Measurements from ENCODE around the gene ZNF526. TPM values are rescaled to one million over a fixed set of nuclear protein-coding genes. Genes with fewer than 3 reads are reported as not detected.
"Not testable (repeated sequence)": the region's sequence is repeated elsewhere in the genome, so short reads cannot be mapped to it uniquely, and the experiment has no call there.

The ZNF526 gene
- total RNA-seq, 1 donor from 2014 or later, result 7.8 TPM

GRCh38 chr19:42261763-42262162 is 41.7 kb downstream of the ZNF526 start:
- no peak overlapping the region for H3K9ac ChIP-seq (ENCODE audit: low read depth in 1 of 3, low read length in 3 of 3)
- no peaks in the 10 kb centered on the region for H3K9me3 ChIP-seq (ENCODE audit: control insufficient read depth in 3 of 3, low read length in 3 of 3)
- no peaks in the 10 kb centered on the region for H3K36me3 ChIP-seq (ENCODE audit: control insufficient read depth in 3 of 3, insufficient read depth in 3 of 3, low read length in 3 of 3)
- peaks cover 0 to 4% (median 2%) of the 10 kb centered on the region in 3 donors for H3K27me3 ChIP-seq (ENCODE audit: control insufficient read depth in 3 of 3, insufficient read depth in 3 of 3, low read length in 3 of 3)
- H3K4me1 ChIP-seq (ENCODE audit: control insufficient read depth in 3 of 3, insufficient read depth in 3 of 3, low read length in 3 of 3), result no peaks in the 10 kb centered on the region
- no peak overlapping the region for H3K4me3 ChIP-seq (ENCODE audit: low read length in 3 of 3)
- H3K27ac ChIP-seq (ENCODE audit: low read depth, low read length), result no peak overlapping the region

- H3K27me3 ChIP-seq (ENCODE audit: control insufficient read depth in 3 of 3, insufficient read depth in 3 of 3, low read length in 3 of 3); H3K9me3 ChIP-seq (ENCODE audit: control insufficient read depth in 3 of 3, low read length in 3 of 3); H3K27ac ChIP-seq (ENCODE audit: low read depth, low read length); H3K9ac ChIP-seq (ENCODE audit: low read depth in 1 of 3, low read length in 3 of 3); H3K36me3 ChIP-seq (ENCODE audit: control insufficient read depth in 3 of 3, insufficient read depth in 3 of 3, low read length in 3 of 3); H3K4me3 ChIP-seq (ENCODE audit: low read length in 3 of 3): not testable (repeated sequence)
- peaks cover 21 to 23% (median 23%) of the 10 kb centered on the region in 3 donors for H3K4me1 ChIP-seq (ENCODE audit: control insufficient read depth in 3 of 3, insufficient read depth in 3 of 3, low read length in 3 of 3)
Measured at GRCh38 chr19:42266105-42266504, 46.0 kb downstream of the ZNF526 start.

GRCh38 chr19:42266928-42267603 is 47.0 kb downstream of the ZNF526 start:
- not testable (repeated sequence) for H3K36me3 ChIP-seq (ENCODE audit: control insufficient read depth in 3 of 3, insufficient read depth in 3 of 3, low read length in 3 of 3); H3K9me3 ChIP-seq (ENCODE audit: control insufficient read depth in 3 of 3, low read length in 3 of 3); H3K27me3 ChIP-seq (ENCODE audit: control insufficient read depth in 3 of 3, insufficient read depth in 3 of 3, low read length in 3 of 3); H3K4me3 ChIP-seq (ENCODE audit: low read length in 3 of 3)
- Histone ChIP-seq H3K9ac (ENCODE audit: low read depth in 1 of 3, low read length in 3 of 3) (peak overlapping the region in 1 of 3 donors; percentile 96), H3K27ac (ENCODE audit: low read depth, low read length) (peak overlapping the region; percentile 99), H3K4me1 (ENCODE audit: control insufficient read depth in 3 of 3, insufficient read depth in 3 of 3, low read length in 3 of 3) (peaks cover 29 to 33% (median 31%) of the 10 kb centered on the region in 3 donors)

GRCh38 chr19:42267644-42268141 is 47.6 kb downstream of the ZNF526 start:
- H3K9me3 ChIP-seq (ENCODE audit: control insufficient read depth in 3 of 3, low read length in 3 of 3), result no peaks in the 10 kb centered on the region
- H3K4me1 ChIP-seq (ENCODE audit: control insufficient read depth in 3 of 3, insufficient read depth in 3 of 3, low read length in 3 of 3), result peaks cover 29 to 38% (median 36%) of the 10 kb centered on the region in 3 donors
- H3K9ac ChIP-seq (ENCODE audit: low read depth in 1 of 3, low read length in 3 of 3), result peak overlapping the region; percentile 83 to 99 (median 96)
- H3K27me3 ChIP-seq (ENCODE audit: control insufficient read depth in 3 of 3, insufficient read depth in 3 of 3, low read length in 3 of 3), result no peaks in the 10 kb centered on the region
- peak overlapping the region; percentile 99 for H3K27ac ChIP-seq (ENCODE audit: low read depth, low read length)
- H3K36me3 ChIP-seq (ENCODE audit: control insufficient read depth in 3 of 3, insufficient read depth in 3 of 3, low read length in 3 of 3), result peaks cover 4 to 12% (median 4%) of the 10 kb centered on the region in 3 donors
- peak overlapping the region; percentile 71 to 87 (median 87) for H3K4me3 ChIP-seq (ENCODE audit: low read length in 3 of 3)

- peak overlapping the region; percentile 94 to 99 (median 98) for H3K9ac ChIP-seq (ENCODE audit: low read depth in 1 of 3, low read length in 3 of 3)
Measured at GRCh38 chr19:42268142-42268703, 48.1 kb downstream of the ZNF526 start.

GRCh38 chr19:42268704-42269477 is 48.8 kb downstream of the ZNF526 start, which contains the start of gene CIC:
CIC (plus strand) TSS chr19:42269252; CDS start chr19:42271784, 2,532 bp downstream.
- H3K4me3 ChIP-seq (ENCODE audit: low read length in 3 of 3), result peak within 1 kb of the TSS; percentile 82 to 93 (median 91)

More at GRCh38 chr19:42268142-42268703, 48.1 kb downstream of the ZNF526 start:
- H3K27ac ChIP-seq (ENCODE audit: low read depth, low read length), result peak overlapping the region; percentile 99
- peaks cover 29 to 40% (median 38%) of the 10 kb centered on the region in 3 donors for H3K4me1 ChIP-seq (ENCODE audit: control insufficient read depth in 3 of 3, insufficient read depth in 3 of 3, low read length in 3 of 3)
- H3K36me3 ChIP-seq (ENCODE audit: control insufficient read depth in 3 of 3, insufficient read depth in 3 of 3, low read length in 3 of 3), result peaks cover 4 to 17% (median 7%) of the 10 kb centered on the region in 3 donors
- H3K9me3 ChIP-seq (ENCODE audit: control insufficient read depth in 3 of 3, low read length in 3 of 3), result no peaks in the 10 kb centered on the region
- H3K4me3 ChIP-seq (ENCODE audit: low read length in 3 of 3), result peak overlapping the region; percentile 82 to 93 (median 91)
- no peaks in the 10 kb centered on the region for H3K27me3 ChIP-seq (ENCODE audit: control insufficient read depth in 3 of 3, insufficient read depth in 3 of 3, low read length in 3 of 3)

GRCh38 chr19:42269478-42270345 is 49.6 kb downstream of the ZNF526 start:
- Histone ChIP-seq H3K27ac (ENCODE audit: low read depth, low read length) (peak overlapping the region; percentile 96), H3K27me3 (ENCODE audit: control insufficient read depth in 3 of 3, insufficient read depth in 3 of 3, low read length in 3 of 3) (no peaks in the 10 kb centered on the region), H3K4me1 (ENCODE audit: control insufficient read depth in 3 of 3, insufficient read depth in 3 of 3, low read length in 3 of 3) (peaks cover 33 to 48% (median 43%) of the 10 kb centered on the region in 3 donors), H3K9me3 (ENCODE audit: control insufficient read depth in 3 of 3, low read length in 3 of 3) (no peaks in the 10 kb centered on the region), H3K9ac (ENCODE audit: low read depth in 1 of 3, low read length in 3 of 3) (peak overlapping the region; percentile 87 to 94 (median 89)), H3K36me3 (ENCODE audit: control insufficient read depth in 3 of 3, insufficient read depth in 3 of 3, low read length in 3 of 3) (peaks cover 18 to 31% (median 20%) of the 10 kb centered on the region in 3 donors), H3K4me3 (ENCODE audit: low read length in 3 of 3) (peak overlapping the region; percentile 75 to 91 (median 76))

More at GRCh38 chr19:42268704-42269477, 48.8 kb downstream of the ZNF526 start, which contains the start of gene CIC:
- H3K9ac ChIP-seq (ENCODE audit: low read depth in 1 of 3, low read length in 3 of 3), result peak within 1 kb of the TSS; percentile 94 to 99 (median 98)
- H3K27me3 ChIP-seq (ENCODE audit: control insufficient read depth in 3 of 3, insufficient read depth in 3 of 3, low read length in 3 of 3), result no peaks in the 10 kb centered on the region
- H3K27ac ChIP-seq (ENCODE audit: low read depth, low read length), result peak within 1 kb of the TSS; percentile 99
- peaks cover 29 to 42% (median 38%) of the 10 kb centered on the region in 3 donors for H3K4me1 ChIP-seq (ENCODE audit: control insufficient read depth in 3 of 3, insufficient read depth in 3 of 3, low read length in 3 of 3)
- H3K9me3 ChIP-seq (ENCODE audit: control insufficient read depth in 3 of 3, low read length in 3 of 3), result no peaks in the 10 kb centered on the region
- H3K36me3 ChIP-seq (ENCODE audit: control insufficient read depth in 3 of 3, insufficient read depth in 3 of 3, low read length in 3 of 3), result peaks cover 10 to 24% (median 13%) of the 10 kb centered on the region in 3 donors

GRCh38 chr19:42270346-42271044 is 50.4 kb downstream of the ZNF526 start:
- peak overlapping the region; percentile 87 to 94 (median 89) for H3K9ac ChIP-seq (ENCODE audit: low read depth in 1 of 3, low read length in 3 of 3)
- H3K9me3 ChIP-seq (ENCODE audit: control insufficient read depth in 3 of 3, low read length in 3 of 3), result no peaks in the 10 kb centered on the region
- H3K27me3 ChIP-seq (ENCODE audit: control insufficient read depth in 3 of 3, insufficient read depth in 3 of 3, low read length in 3 of 3), result no peaks in the 10 kb centered on the region
- peaks cover 24 to 35% (median 24%) of the 10 kb centered on the region in 3 donors for H3K36me3 ChIP-seq (ENCODE audit: control insufficient read depth in 3 of 3, insufficient read depth in 3 of 3, low read length in 3 of 3)
- H3K4me3 ChIP-seq (ENCODE audit: low read length in 3 of 3), result peak overlapping the region; percentile 75 to 91 (median 76)
- H3K27ac ChIP-seq (ENCODE audit: low read depth, low read length), result peak overlapping the region; percentile 96
- H3K4me1 ChIP-seq (ENCODE audit: control insufficient read depth in 3 of 3, insufficient read depth in 3 of 3, low read length in 3 of 3), result peaks cover 39 to 55% (median 51%) of the 10 kb centered on the region in 3 donors

Measured in skeletal muscle tissue (tissue), 4 donors.